A673 (cell line): ENCODE measurements around the gene GPATCH2.

Source experiments
- CTCF ChIP-seq: fragments of 300-800, 200-600 bp; sonication (generic); conservative IDR thresholded peaks from 2 replicates; pipeline ENCODE4 v1.5.1; 2017; ENCODE audit warnings: low read depth, mild to moderate bottlenecking, antibody characterized with exemption, low read length, moderate library complexity, mixed read lengths
- EZH2 ChIP-seq: fragments of 200-600 bp; sonication (generic); IDR thresholded peaks from 2 replicates; pipeline ENCODE4 v1.6.1; 2017; ENCODE audit warnings: borderline replicate concordance, low read depth, mild to moderate bottlenecking, mixed read lengths, antibody characterized with exemption, low read length; ENCODE audit not compliant: poor library complexity, severe bottlenecking

- no peak for TF ChIP-seq CTCF
- no peak for TF ChIP-seq EZH2
Observed at GRCh38 chr1:217553949-217554509, 76.9 kb downstream of the GPATCH2 start.
